ENCODE results near the gene MOGAT2. TPM values are rescaled to one million over a fixed set of nuclear protein-coding genes. Genes with fewer than 3 reads are reported as not detected.
"Not testable (repeated sequence)": the region's sequence is repeated elsewhere in the genome, so short reads cannot be mapped to it uniquely, and the experiment has no call there.

The MOGAT2 gene
- polyA plus RNA-seq (ENCODE audit: insufficient read length in 12 of 12) = 10 to 100 TPM in 1 of 12 donors, under 1 TPM in 1, not detected in 10; 0.23 to 25.0 TPM
- long read RNA-seq, donor 1, transcript MOGAT2-204 (1 exons, 1,956 nt) = major isoform, 77 of 78 reads
- long read RNA-seq, donor 1, partial matches to known transcripts = 0 of 78 reads
- long read RNA-seq, donor 1, other reads (novel, unspliced or antisense) = 0 of 78 reads
- long read RNA-seq, donor 2 = 0 reads
- long read RNA-seq, donor 3 = 0 reads
- long read RNA-seq, donor 4 = 0 reads
- long read RNA-seq, donor 5 = 0 reads
- long read RNA-seq, donor 6 = 0 reads
- long read RNA-seq, donor 7 = 0 reads
- long read RNA-seq, donor 8 = 0 reads
- long read RNA-seq, donor 9 = 0 reads
- long read RNA-seq, donor 10 = 0 reads
- long read RNA-seq, donor 11 = 0 reads

DNA sequence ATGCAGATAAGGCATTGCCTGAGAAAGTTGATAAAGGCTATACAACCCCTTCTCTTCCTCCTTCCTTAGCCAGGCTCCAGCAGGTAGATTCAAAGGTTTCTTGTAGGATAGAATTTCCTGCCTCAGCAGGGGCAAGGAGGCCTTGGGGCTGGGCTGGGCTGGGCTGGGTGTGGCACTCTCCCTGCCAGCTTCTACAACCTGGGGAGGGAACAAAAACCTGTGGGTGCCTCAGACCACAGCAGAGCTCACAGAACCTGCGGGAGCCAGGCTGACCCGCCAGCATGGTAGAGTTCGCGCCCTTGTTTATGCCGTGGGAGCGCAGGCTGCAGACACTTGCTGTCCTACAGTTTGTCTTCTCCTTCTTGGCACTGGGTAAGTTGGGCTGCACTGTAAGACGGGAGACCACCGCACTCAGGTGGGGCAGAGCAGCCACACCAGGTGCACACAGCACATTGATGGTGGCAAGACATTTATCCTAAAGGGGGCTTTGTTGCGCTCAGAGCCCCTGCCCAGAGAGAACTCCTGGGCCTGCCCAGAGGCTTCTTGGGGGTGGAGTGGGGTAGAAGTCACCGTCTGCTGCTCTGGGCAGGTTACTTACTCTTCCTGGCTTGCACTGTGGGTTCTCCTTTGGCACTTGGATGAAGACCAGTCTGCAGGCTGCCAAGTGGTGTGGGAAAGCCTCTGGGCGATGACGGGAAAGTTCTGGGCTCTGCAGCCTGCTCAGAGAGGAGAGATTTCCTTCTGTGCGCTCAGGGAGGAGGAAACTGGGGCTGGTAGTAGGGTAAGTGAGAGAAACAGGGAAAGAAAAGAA is at the start of gene MOGAT2:
MOGAT2 (plus strand) TSS at position 231 of the 811 bp plus-strand sequence; CDS start at position 282, 51 bp downstream.
- DNase-seq = no peak

- DNase-seq = peak; percentile 7
Measured at GRCh38 chr11:75668451-75669297, 49.0 kb upstream of the MOGAT2 start, which contains the start of gene MAP6. TSS of gene MAP6 (minus strand) at chr11:75669038. CDS start at chr11:75668369, 669 bp downstream.

- DNase-seq = no peak
Measured at GRCh38 chr11:75673977-75674582, 43.6 kb upstream of the MOGAT2 start.

DNA sequence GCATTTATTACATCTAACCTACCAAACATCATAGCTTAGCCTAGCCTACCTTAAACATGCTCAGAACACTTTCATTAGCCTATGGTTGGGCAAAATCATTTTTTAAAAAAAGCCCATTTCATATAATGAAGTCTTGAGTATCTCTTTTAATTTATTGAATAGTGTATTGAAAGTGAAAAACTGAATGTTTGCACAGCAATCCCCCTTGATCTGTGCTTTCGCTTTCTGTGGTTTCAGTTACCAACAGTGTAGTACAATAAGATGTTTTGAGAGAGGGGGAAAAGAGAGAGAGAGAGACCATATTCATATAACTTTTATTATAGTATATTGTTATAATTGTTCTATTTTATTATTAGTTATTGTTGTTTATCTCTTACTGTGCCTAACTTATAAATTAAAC is 40.4 kb upstream of the MOGAT2 start:
- no peak for DNase-seq

DNA sequence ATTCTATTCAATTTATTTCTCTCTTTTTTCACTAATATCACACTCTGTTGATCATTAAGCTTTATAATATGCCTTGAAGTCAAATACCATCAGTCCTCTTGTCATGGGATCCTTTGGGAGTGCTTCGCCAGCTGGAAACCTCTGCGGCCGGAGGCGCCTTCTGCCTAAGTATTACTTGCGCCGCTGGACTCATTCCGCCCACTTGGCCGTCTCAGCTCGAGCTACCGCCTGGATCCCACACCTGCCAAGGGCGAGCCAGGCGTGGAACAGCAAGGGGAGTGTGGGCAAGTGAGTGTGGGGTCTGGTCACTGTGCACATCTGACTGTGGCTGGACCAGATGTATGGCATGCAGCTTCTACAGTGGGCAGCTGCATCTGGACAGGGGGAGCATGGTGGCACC is 39.7 kb upstream of the MOGAT2 start:
- no peak for DNase-seq

DNA sequence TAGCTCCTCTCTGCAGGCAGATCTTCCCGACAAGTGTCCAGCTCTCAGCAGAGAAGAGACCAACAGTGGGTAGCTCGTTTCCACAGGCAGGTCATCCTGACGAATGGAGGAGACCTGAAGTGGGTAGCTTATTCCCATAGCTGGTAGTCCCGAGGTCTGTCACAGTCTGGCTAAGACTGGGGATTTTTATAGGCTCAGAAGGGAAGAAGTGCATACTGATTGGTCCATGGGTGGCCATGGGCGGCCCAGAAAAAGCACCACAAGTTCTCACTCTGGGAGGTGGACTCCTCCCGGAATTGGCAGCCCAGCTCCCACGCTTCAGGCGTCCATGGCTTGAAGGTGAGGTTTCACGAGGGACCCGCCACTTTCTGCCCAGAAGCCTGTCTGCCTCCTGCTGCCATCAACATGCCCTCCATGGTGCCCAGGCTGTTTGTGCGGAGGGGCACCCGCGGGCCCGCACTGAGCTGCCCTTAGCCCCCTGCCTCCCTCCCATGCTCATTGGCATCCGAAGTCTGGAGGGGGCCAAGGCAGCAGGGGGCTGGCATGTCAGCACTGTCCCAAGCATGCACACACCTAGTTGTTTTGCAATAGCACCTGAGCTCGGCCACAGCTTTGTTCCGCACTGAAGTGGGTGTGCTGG is 38.9 kb upstream of the MOGAT2 start:
- no peak for DNase-seq

DNA sequence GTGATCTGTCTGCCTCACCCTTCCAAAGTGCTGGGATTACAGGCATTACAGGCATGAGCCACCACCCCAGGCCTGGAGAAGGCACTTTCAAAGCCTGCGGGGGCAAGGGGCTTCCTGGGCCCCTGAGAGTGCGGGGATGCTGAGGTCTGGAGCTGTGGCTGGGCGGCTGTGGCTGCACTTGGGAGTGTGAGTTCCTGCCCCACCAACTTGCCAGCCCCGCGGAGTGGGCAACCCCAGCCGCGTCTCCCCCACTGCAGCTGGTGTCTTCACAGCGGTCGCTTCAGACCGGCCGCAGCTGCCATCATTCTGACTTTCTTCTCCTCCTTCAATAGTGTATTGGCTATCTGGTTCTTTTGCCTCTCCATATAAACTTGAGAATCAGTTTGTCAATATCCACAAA is 38.1 kb upstream of the MOGAT2 start:
- no peak for DNase-seq

GRCh38 chr11:75683856-75684255 is 33.8 kb upstream of the MOGAT2 start:
- DNase-seq = not testable (repeated sequence)

GRCh38 chr11:75689863-75690609 is 27.6 kb upstream of the MOGAT2 start:
- no peak for DNase-seq

- DNase-seq = no peak
Measured at GRCh38 chr11:75691804-75692203, 25.8 kb upstream of the MOGAT2 start.

GRCh38 chr11:75697906-75698581 is 19.6 kb upstream of the MOGAT2 start:
- no peak for DNase-seq

- DNase-seq = no peak
Measured at GRCh38 chr11:75700940-75701339, 16.7 kb upstream of the MOGAT2 start.

DNA sequence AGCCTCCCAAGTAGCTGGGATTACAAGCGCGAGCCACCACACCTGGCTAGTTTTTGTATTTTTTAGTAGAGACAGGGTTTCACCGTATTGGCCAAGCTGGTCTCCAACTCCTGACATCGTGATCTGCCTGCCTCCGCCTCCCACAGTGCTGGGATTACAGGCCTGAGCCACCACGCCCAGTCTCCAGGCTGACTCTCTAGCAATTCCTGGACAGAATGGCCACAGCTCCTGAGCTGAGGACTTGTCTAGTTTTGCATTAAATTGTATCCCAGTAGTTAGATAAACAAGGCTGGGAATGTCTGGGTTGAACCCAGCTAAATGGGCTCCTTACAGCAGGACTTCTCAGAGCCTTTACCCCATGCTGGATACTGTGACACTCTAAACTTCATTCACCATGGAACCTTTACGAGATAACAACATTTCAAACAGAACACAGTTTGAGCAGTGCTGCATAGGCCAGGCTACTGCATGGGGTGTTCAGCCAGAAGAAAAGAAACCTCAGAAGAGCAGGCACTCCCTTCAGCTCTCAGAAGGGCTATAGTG is 13.9 kb upstream of the MOGAT2 start:
- no peak for DNase-seq

- no peak for DNase-seq
Measured at GRCh38 chr11:75705541-75705940, 12.1 kb upstream of the MOGAT2 start.

DNA sequence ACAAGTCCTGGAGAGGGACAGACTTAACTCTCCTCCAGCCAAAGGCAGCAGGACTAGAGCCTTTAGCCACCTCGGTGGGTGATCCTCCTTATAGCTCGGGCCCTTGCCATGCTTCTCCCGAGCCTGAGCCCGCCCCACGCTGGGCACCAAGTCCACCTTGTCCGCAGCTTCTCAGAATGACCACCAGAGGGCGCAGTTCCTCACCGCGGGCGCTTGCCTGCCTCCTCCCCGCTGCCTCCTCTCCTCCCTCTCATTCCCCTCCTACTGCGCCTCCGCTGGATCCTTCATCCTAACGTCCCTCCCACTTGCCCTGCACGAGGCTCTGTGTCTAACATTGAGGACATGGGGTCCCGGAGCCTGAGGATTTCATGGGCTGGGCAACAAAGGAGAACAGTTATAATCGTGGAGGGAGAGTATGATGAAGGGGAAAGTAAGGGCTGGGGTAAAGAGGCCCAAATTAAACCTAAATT is 11.3 kb upstream of the MOGAT2 start:
- DNase-seq = peak; percentile 59

DNA sequence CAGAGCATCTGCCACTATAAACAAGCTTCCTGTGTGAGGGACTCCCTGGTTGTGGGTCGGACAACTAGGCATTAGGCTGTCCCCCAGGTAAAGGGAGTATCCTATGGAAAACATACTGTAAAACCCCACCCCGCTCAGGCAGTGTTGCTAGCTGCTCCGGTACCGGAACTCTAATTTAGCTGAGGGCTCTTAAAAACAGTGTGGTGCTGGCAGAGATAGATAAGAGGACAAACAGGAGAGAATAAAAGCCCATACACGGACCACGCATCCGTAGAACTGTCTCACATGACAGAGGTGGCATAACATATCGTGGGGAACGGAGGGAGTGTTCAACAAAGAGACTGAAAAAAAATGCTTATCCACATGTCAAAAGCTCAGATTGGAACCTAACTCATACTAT is 3.4 kb upstream of the MOGAT2 start:
- DNase-seq = no peak

- DNase-seq = no peak
Measured at GRCh38 chr11:75715688-75716087, 1.9 kb upstream of the MOGAT2 start.

GRCh38 chr11:75716659-75717058 is 979 bp upstream of the MOGAT2 start:
- DNase-seq = no peak

All from muscle of arm (tissue), 14 donors.